Activated T-helper 2 cell treated with anti-CD3 and anti-CD28 coated beads, Interferon-gamma antibody, Interleukin-2, Interleukin-4, amounts not matched to agents 10 μg/mL and 5 μg/mL and 100 μg/mL, durations not matched to agents 14 hours and 24 hours and 36 hours (primary cell): ENCODE measurements around the gene SPAG9. TPM values are rescaled to one million over a fixed set of nuclear protein-coding genes. Genes with fewer than 3 reads are reported as not detected.

ENCODE experiments used
- DNase-seq: peaks from one replicate; pipeline ENCODE4 v3.0.0; 2021; ENCODE audit warnings: low spot score
- H3K27ac Mint-ChIP-seq: one replicate; pipeline ENCODE4 v1.8.0; 2021; ENCODE audit warnings: mixed read lengths
- H3K27me3 Mint-ChIP-seq: one replicate; pipeline ENCODE4 v1.8.0; 2021; ENCODE audit warnings: low read depth, mixed read lengths
- H3K36me3 Mint-ChIP-seq: one replicate; pipeline ENCODE4 v1.8.0; 2021; ENCODE audit warnings: low read depth, mixed read lengths
- H3K4me1 Mint-ChIP-seq: one replicate; pipeline ENCODE4 v1.8.0; 2021; ENCODE audit warnings: low read depth, mixed read lengths
- H3K4me3 Mint-ChIP-seq: one replicate; pipeline ENCODE4 v1.8.0; 2021; ENCODE audit warnings: low read depth, mild to moderate bottlenecking, moderate library complexity, mixed read lengths
- H3K9me3 Mint-ChIP-seq: one replicate; pipeline ENCODE4 v1.8.0; 2021; ENCODE audit warnings: mixed read lengths
- intact Hi-C: fragments of 100-400 bp; cut with micrococcal nuclease; formaldehyde crosslinking; loops from one replicate; pipeline ENCODE4 v1.15.1; 2023
- total RNA-seq: library from RNA; stranded (reverse); gene quantifications from 2 replicates; pipeline ENCODE4 v1.2.3, GENCODE V29; 2022

Gene SPAG9
- total RNA-seq, 1 donor from 2014 or later: 48.1 TPM

DNA sequence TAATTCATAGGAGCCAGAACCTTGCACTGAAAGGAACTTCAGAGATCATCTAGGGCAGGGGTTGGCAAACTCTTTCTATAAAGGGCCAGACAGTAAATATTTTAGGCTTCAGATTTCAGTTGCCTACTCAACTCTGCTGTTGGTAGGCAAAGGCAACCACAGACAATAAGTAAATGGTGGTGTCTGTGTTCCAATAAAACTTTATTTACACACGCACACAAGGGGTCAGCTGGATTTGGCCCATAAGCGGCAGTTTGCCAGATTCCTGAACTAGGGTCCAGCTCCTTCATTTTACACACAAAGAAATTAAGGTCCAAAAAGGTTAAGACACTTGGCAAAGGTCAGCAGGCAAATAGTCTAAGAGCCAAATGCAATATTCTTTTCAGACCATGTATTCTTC, 107.3 kb downstream of the SPAG9 start:
- H3K4me1 Mint-ChIP-seq: peaks cover 7% of the 10 kb centered on the region
- DNase-seq: no peak
- no peak overlapping the region for H3K4me3 Mint-ChIP-seq
- no peak overlapping the region for H3K27ac Mint-ChIP-seq
- H3K36me3 Mint-ChIP-seq: peaks cover 25% of the 10 kb centered on the region
- no peaks in the 10 kb centered on the region for H3K27me3 Mint-ChIP-seq
- no peaks in the 10 kb centered on the region for H3K9me3 Mint-ChIP-seq
- intact Hi-C loops: no loop called here

DNA sequence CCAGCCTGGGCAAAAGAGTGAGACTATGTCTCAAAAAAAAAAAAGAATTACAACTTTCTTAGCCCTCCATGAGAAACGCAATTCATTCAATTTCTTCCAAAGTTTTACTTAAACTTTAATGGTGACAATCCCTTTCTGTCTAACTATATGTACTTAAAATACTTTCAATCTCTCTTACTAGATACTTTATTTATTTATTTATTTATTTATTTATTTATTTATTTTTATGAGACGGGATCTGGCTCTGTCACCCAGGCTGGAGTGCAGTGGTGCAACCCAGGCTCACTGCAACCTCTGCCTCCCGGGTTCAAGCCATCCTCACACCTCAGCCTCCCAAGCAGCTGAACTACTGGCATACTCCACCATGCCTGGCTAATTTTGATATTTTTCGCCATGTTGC, 108.1 kb downstream of the SPAG9 start:
- H3K27me3 Mint-ChIP-seq: no peaks in the 10 kb centered on the region
- intact Hi-C loops: no loop called here
- no peak overlapping the region for H3K27ac Mint-ChIP-seq
- H3K4me3 Mint-ChIP-seq: no peak overlapping the region
- H3K36me3 Mint-ChIP-seq: peaks cover 25% of the 10 kb centered on the region
- peaks cover 7% of the 10 kb centered on the region for H3K4me1 Mint-ChIP-seq
- H3K9me3 Mint-ChIP-seq: no peaks in the 10 kb centered on the region
- DNase-seq: no peak

DNA sequence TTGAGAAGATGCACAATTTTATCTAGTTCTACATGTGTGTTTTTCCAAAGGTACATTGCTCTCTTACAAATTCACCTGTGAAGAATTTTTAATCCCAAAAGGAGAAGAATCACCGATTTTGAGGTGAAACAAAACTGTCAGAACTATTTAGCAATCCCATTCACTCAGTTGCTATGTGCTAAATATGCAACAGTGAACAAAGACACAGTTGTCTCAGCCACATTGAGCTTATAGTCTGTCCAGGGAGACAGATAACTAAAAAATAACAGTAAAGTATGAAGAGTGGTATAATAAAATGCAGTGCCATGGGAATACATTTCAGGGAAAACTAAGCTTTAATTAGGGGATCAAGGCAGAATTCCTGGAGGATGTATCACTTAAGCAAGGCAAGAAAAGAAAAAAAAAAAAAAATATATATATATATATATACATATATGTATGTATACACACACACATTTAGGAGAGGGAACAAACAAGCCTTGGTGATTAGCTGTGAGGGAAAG, 110.4 kb downstream of the SPAG9 start:
- Mint-ChIP-seq H3K27me3 (no peaks in the 10 kb centered on the region), H3K4me1 (peaks cover 5% of the 10 kb centered on the region), H3K36me3 (peaks cover 18% of the 10 kb centered on the region), H3K27ac (no peak overlapping the region), H3K4me3 (no peak overlapping the region), H3K9me3 (no peaks in the 10 kb centered on the region)
- no peak for DNase-seq
- intact Hi-C loops: no loop called here

DNA sequence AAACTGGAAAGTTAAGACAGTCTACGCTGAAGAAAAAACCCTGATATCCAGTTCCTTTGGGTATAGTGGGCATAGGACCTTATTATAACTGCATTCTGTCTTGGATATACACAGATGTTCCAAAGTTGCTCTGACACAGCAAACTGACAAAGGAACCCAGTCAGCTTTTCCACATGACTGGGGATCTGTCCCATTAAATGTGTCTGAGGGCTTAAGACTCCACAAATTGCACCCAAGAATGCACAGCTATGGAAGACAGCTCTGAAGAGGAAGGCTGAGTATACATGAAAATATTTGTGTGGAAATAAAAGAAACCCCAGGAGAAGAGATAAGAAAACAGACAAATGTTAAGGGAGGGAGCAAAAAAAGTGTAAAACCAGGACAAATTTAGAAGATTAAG, 114.1 kb downstream of the SPAG9 start:
- peaks cover 23% of the 10 kb centered on the region for H3K36me3 Mint-ChIP-seq
- no peaks in the 10 kb centered on the region for H3K9me3 Mint-ChIP-seq
- H3K4me3 Mint-ChIP-seq: no peak overlapping the region
- DNase-seq: no peak
- intact Hi-C loops: no loop called here
- H3K27ac Mint-ChIP-seq: no peak overlapping the region
- H3K27me3 Mint-ChIP-seq: no peaks in the 10 kb centered on the region
- H3K4me1 Mint-ChIP-seq: peaks cover 2% of the 10 kb centered on the region

DNA sequence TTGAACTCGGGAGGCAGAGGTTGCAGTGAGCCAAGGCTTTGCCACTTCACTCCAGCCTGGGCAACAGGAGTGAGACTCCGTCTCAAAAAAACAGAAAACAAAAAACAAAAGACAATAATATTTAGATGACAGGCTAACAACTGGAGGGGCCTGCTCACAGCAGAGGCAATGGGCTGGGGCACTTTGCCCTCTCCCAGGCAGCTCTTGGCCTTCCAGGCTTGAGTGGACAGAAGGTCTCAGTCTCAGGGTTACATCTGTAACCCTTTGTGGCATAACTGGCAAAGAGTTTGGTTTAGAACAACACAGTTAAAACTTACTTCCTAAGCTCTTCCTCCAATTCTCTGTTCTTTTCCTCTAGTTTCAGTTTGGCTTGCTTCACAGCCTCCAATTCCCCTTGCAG, 114.9 kb downstream of the SPAG9 start:
- intact Hi-C loops: no loop called here
- Mint-ChIP-seq H3K4me1 (peaks cover 5% of the 10 kb centered on the region), H3K27ac (no peak overlapping the region), H3K4me3 (no peak overlapping the region), H3K36me3 (peaks cover 27% of the 10 kb centered on the region), H3K27me3 (no peaks in the 10 kb centered on the region), H3K9me3 (no peaks in the 10 kb centered on the region)
- no peak for DNase-seq

DNA sequence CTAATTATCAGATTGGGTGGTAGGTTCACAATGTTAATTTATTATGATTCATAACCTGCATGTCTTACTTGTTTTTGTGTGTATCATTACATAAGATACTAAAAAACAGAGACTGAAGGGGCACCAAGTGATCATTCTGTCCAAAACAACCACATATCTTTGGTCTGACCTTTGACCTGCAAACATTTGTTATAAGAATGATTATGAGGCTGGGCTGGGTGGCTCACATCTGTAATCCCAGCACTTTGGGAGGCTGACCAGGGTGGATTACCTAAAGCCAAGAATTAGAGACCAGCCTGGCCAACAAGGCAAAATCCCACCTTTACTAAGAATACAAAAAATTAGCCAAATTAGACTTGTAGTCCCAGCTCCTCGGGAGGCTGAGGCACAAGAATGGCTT, 116.4 kb downstream of the SPAG9 start:
- no peaks in the 10 kb centered on the region for H3K27me3 Mint-ChIP-seq
- H3K36me3 Mint-ChIP-seq: peaks cover 30% of the 10 kb centered on the region
- H3K4me3 Mint-ChIP-seq: no peak overlapping the region
- intact Hi-C loops: loop anchor here (5.0 kb wide), 1 partner anchor 163 kb away; the partner anchor contains the start of gene NME2
- peaks cover 4% of the 10 kb centered on the region for H3K4me1 Mint-ChIP-seq
- no peak overlapping the region for H3K27ac Mint-ChIP-seq
- H3K9me3 Mint-ChIP-seq: no peaks in the 10 kb centered on the region
- DNase-seq: no peak

DNA sequence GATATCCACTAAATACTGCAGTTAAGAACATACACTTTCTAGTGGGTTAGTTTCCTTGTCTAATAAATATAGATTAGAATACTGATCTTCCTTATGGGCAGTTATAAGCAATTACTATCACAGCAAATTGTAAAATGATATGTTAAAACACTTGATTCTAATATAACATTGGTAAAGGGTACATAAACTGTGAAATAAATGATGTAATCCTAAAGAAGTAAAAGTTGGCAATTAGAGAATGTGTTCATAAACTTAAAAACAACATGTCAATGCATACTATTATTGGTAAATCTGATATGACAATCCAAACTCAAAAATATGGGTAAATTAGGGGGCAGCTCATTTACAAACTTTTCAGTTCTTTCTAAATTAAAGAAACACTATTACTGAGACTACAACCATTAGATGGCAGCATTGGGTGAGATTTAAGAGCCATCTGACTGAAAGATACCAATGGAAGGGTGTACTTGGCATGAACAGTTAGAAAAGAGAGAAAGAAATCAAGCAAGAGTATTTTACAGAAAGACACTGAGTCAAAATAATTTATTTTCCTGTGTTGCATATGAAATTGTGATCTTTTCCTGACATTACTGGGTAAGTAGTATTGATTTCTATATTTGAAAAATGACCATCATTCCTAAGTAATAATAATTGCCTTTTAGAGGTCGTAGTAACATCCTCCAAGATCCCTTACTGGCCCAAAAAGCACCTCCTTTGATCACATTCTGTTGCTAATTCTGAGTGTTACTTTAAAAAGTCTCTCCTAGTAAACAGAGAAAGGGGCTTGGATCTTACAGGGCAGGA, 119.6 kb downstream of the SPAG9 start:
- no peak for DNase-seq
- H3K4me3 Mint-ChIP-seq: no peak overlapping the region
- H3K27ac Mint-ChIP-seq: no peak overlapping the region
- intact Hi-C loops: loop anchor here (1.0 to 5.0 kb wide), 3 partner anchors 55 to 166 kb away; partner anchors contain the start of genes NME1 and NME2
- H3K36me3 Mint-ChIP-seq: peaks cover 40% of the 10 kb centered on the region
- no peaks in the 10 kb centered on the region for H3K27me3 Mint-ChIP-seq
- no peaks in the 10 kb centered on the region for H3K9me3 Mint-ChIP-seq
- peaks cover 4% of the 10 kb centered on the region for H3K4me1 Mint-ChIP-seq

DNA sequence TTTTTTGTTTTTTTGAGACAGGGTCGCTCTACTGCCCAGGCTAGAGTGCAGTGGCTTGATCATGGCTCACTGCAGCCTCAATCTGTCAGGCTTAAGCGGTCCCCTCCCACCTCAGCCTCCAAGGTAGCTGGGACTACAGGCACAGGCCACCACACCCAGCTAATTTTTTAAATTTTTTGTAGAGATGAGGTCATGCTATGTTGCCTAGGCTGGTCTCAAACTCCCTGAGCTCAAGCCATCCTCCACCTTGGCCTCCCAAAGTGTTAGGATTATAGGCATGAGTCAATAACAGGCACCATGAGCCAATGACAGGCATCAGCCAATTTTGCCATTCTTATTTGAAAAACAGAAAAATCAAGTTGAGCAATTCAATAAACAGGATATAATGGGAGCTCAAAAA, 125.0 kb downstream of the SPAG9 start:
- Mint-ChIP-seq H3K4me3 (no peak overlapping the region), H3K27ac (no peak overlapping the region), H3K4me1 (no peaks in the 10 kb centered on the region), H3K27me3 (no peaks in the 10 kb centered on the region), H3K9me3 (no peaks in the 10 kb centered on the region), H3K36me3 (peaks cover 52% of the 10 kb centered on the region)
- DNase-seq: no peak
- intact Hi-C loops: no loop called here

DNA sequence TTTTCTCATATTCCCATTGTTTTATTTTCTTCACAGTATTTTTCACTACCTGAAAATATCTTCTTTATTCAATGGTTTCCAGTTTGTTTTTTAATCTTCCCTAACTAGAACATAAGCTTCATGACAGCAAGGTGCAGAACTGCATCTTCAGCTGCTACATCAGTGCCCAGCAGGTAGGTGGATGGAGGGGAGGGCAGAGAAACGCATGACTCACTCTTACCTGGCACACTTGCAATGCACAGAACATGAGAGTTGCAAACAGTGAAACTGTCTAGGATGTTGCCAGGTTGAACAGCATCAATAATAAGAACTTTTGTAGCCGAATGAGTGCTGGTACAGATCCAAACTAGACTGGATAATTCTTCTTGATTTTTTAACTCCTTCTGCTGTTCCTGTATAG, 127.1 kb downstream of the SPAG9 start:
- intact Hi-C loops: no loop called here
- no peak overlapping the region for H3K27ac Mint-ChIP-seq
- no peaks in the 10 kb centered on the region for H3K4me1 Mint-ChIP-seq
- H3K36me3 Mint-ChIP-seq: peaks cover 58% of the 10 kb centered on the region
- no peaks in the 10 kb centered on the region for H3K9me3 Mint-ChIP-seq
- DNase-seq: no peak
- no peak overlapping the region for H3K4me3 Mint-ChIP-seq
- H3K27me3 Mint-ChIP-seq: no peaks in the 10 kb centered on the region

DNA sequence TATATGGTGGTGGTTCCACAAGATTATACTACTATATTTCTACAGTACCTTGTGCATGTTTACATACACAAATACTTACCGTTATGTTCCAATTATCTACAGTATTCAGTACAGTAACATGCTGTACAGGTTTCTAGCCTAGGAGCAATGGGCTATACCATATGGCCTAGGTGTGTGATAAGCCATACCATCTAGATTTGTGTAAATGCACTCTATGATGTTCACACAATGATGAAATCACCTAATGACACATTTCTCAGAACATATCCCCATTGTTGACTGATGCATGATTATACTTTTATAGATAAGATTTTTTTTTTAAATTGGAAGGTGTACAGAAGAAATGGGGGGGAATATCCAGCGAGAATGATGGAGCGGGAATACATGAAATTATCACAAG, 131.5 kb downstream of the SPAG9 start:
- Mint-ChIP-seq H3K36me3 (peaks cover 60% of the 10 kb centered on the region), H3K27ac (no peak overlapping the region), H3K9me3 (no peaks in the 10 kb centered on the region), H3K4me1 (no peaks in the 10 kb centered on the region), H3K27me3 (no peaks in the 10 kb centered on the region), H3K4me3 (no peak overlapping the region)
- no peak for DNase-seq
- intact Hi-C loops: no loop called here

DNA sequence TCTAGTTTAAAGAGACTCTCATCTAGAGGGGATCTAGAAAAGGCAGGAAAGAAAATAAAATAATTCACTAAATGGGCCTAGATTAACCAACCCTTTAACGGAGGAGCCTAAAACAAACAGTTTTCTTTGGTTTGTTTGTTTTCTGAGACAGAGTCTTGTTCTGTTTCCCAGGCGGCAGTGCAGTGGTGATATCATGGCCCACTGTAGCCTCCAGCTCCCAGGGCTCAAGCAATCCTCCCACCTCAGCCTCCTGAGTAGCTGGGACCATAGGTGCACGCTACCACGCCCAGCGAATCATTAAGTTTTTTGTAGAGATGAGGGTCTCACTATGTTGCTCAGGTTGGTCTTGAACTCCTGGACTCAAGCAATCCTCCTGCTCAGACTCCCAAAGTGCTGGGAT, 132.2 kb downstream of the SPAG9 start:
- Mint-ChIP-seq H3K27me3 (no peaks in the 10 kb centered on the region), H3K4me3 (no peak overlapping the region), H3K36me3 (peaks cover 56% of the 10 kb centered on the region), H3K4me1 (no peaks in the 10 kb centered on the region), H3K27ac (no peak overlapping the region), H3K9me3 (no peaks in the 10 kb centered on the region)
- intact Hi-C loops: no loop called here
- no peak for DNase-seq

DNA sequence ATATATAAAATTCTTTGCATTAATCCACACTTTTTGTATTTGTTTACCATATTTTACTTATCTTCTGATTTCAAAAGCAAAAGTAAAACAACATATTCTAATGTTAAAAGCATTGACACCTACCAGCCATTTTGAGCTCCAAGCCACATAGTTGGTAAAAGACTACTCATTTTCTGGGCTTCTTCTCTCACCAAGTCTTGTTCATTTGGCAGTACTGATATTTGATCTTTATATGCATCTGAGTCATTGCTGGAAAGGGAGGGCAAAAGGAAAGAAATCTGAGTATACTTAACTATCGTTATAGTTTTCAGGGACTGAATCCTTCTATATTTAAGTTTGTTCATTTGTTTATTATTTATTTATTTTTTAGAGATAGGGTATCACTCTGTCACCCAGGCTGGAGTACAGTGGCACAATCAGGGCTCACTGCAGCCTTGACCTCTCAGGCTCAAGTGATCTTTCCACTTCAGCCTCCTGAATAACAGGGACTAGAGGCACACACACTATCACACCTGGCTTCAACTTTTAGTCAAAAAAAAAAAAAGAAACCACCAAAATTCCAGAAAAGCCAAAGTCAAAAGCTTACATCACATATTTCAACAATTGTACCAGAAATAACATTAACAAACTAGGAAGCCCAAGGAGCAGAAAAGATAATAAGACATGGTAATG, 133.5 kb downstream of the SPAG9 start:
- no peaks in the 10 kb centered on the region for H3K27me3 Mint-ChIP-seq
- H3K27ac Mint-ChIP-seq: no peak overlapping the region
- no peaks in the 10 kb centered on the region for H3K9me3 Mint-ChIP-seq
- intact Hi-C loops: no loop called here
- H3K4me1 Mint-ChIP-seq: no peaks in the 10 kb centered on the region
- H3K4me3 Mint-ChIP-seq: no peak overlapping the region
- no peak for DNase-seq
- peaks cover 48% of the 10 kb centered on the region for H3K36me3 Mint-ChIP-seq

DNA sequence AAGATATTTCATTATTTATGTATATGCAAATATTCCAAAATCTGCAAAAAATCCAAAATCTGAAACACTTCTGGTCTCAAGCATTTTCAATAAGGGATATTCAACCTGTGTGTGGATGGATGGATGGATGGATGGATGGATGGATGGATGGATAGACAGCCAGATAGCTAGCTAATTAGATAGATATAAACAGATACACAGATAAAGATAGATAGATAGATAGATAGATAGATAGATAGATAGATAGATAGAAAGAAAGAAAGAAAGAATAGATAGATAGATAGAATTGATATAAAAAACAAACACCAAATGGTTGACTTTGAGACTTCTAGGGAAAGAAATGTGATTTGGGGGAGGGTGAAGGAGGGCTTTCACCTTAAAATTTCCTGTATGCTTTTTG, 139.4 kb downstream of the SPAG9 start:
- H3K27me3 Mint-ChIP-seq: no peaks in the 10 kb centered on the region
- H3K4me3 Mint-ChIP-seq: no peak overlapping the region
- H3K4me1 Mint-ChIP-seq: peaks cover 19% of the 10 kb centered on the region
- H3K9me3 Mint-ChIP-seq: no peaks in the 10 kb centered on the region
- no peak for DNase-seq
- no peak overlapping the region for H3K27ac Mint-ChIP-seq
- peaks cover 48% of the 10 kb centered on the region for H3K36me3 Mint-ChIP-seq
- intact Hi-C loops: no loop called here
